Activated B cell treated with CpG ODN at 0.5 μM for 24 hours (primary cell): ENCODE measurements around the gene MYH3. TPM values are rescaled to one million over a fixed set of nuclear protein-coding genes. Genes with fewer than 3 reads are reported as not detected.

Experiments used
- ATAC-seq: fragments of 200-7000 bp; cut with Tn5 transposase; one replicate; pipeline ENCODE4 v1.10.0; 2021; ENCODE audit warnings: low read depth, mild to moderate bottlenecking, moderate library complexity
- CTCF ChIA-PET: fragments of 350-600 bp; sonication (Branson Sonifier 250); formaldehyde crosslinking; loops from one replicate; lab custom pipeline; 2021; ENCODE audit warnings: antibody characterized with exemption; lab: Charles Lee
- POLR2A ChIA-PET: fragments of 350-600 bp; sonication (Branson Sonifier 250); formaldehyde crosslinking; loops from one replicate; lab custom pipeline; 2021; ENCODE audit warnings: antibody characterized with exemption; lab: Charles Lee
- DNase-seq: peaks from one replicate; pipeline ENCODE4 v3.0.0; 2022
- H3K27ac Mint-ChIP-seq: one replicate; pipeline ENCODE4 v1.8.0; 2020; ENCODE audit warnings: mixed read lengths
- H3K27me3 Mint-ChIP-seq: one replicate; pipeline ENCODE4 v1.8.0; 2021; ENCODE audit warnings: mixed read lengths
- H3K36me3 Mint-ChIP-seq: one replicate; pipeline ENCODE4 v1.8.0; 2021; ENCODE audit warnings: low read depth, mixed read lengths
- H3K4me1 Mint-ChIP-seq: one replicate; pipeline ENCODE4 v1.8.0; 2021; ENCODE audit warnings: mixed read lengths
- H3K4me3 Mint-ChIP-seq: one replicate; pipeline ENCODE4 v1.8.0; 2020; ENCODE audit warnings: mild to moderate bottlenecking, mixed read lengths
- H3K9me3 Mint-ChIP-seq: one replicate; pipeline ENCODE4 v1.8.0; 2020; ENCODE audit warnings: mixed read lengths
- intact Hi-C: fragments of 100-400 bp; cut with micrococcal nuclease; formaldehyde crosslinking; loops from one replicate; pipeline ENCODE4 v1.15.1; 2024
- total RNA-seq: library from RNA; stranded (reverse); gene quantifications from 2 replicates; pipeline ENCODE4 v1.2.3, GENCODE V29; 2022
- TF ChIP-seq, protein P1 (sequence below): fragments of 200-600 bp; IDR thresholded peaks from one replicate; pipeline ENCODE4 v1.8.0; 2022; ENCODE audit warnings: antibody characterized with exemption, mild to moderate bottlenecking

MYH3 gene
- total RNA-seq, 1 donor from 2014 or later = 5.9 TPM

DNA sequence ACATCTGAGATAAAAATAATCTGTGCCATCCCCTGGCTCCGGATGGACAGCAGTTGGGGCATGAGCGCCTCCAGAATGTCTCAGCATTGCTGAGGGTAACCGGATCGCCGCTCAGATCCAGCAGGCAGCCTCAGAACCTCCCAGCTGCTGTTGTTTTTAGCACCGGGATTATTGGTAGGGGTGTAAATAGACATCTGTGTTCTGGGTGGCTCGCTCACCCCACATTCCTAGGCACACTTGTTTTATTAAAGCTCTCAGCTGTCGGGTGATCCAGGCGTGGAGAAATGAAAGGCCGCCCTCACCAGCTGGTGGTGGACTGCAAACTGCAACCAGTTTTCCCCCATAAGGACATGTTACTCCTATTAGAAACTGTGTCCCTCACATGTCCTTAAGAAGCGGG lies 32.1 kb downstream of the MYH3 start:
- Mint-ChIP-seq H3K4me1 (peaks cover 6% of the 10 kb centered on the region), H3K36me3 (peaks cover 13% of the 10 kb centered on the region), H3K27me3 (no peaks in the 10 kb centered on the region), H3K9me3 (no peaks in the 10 kb centered on the region), H3K27ac (no peak overlapping the region), H3K4me3 (no peak overlapping the region)
- TF ChIP-seq, protein P1, sequence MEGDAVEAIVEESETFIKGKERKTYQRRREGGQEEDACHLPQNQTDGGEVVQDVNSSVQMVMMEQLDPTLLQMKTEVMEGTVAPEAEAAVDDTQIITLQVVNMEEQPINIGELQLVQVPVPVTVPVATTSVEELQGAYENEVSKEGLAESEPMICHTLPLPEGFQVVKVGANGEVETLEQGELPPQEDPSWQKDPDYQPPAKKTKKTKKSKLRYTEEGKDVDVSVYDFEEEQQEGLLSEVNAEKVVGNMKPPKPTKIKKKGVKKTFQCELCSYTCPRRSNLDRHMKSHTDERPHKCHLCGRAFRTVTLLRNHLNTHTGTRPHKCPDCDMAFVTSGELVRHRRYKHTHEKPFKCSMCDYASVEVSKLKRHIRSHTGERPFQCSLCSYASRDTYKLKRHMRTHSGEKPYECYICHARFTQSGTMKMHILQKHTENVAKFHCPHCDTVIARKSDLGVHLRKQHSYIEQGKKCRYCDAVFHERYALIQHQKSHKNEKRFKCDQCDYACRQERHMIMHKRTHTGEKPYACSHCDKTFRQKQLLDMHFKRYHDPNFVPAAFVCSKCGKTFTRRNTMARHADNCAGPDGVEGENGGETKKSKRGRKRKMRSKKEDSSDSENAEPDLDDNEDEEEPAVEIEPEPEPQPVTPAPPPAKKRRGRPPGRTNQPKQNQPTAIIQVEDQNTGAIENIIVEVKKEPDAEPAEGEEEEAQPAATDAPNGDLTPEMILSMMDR = no peak
- POLR2A ChIA-PET = interaction anchor here (0.8 kb wide), 1 partner anchor 309 kb away, joined by 3 read pairs; no protein-coding TSS in a partner anchor
- no peak for ATAC-seq
- intact Hi-C loops = no loop called here
- CTCF ChIA-PET = no interaction called here
- DNase-seq = no peak

DNA sequence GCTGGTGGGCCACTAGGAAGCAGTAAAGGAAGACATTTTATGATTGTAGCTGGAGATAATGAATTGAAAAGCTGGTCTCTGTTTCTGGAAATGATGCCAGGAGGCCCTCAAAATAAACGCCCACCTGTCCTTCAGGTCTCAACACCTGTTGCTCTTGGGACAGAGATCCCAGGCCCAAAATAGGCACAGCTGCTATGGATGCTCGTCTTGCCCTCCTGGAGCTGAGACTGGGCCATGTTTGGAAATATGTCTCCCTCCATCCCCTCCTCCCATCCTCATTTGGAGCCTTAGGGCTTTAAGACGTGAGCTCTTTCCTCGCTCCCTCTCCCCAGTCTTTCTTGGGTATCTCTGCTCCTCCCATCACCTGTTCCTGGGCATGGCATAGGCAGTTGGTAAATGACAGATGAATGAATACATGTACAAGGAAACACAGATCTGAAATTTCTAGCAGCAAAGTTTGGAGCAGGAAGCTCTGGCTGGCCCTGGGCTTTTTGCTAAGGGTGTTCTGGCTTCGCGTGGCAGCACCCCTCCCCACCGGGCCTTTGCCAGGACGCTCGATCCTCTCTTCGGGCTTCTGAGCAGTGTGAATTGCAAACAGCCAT lies 33.3 kb downstream of the MYH3 start:
- Mint-ChIP-seq H3K9me3 (no peaks in the 10 kb centered on the region), H3K4me1 (peaks cover 6% of the 10 kb centered on the region), H3K36me3 (peaks cover 4% of the 10 kb centered on the region), H3K4me3 (no peak overlapping the region), H3K27ac (no peak overlapping the region), H3K27me3 (no peaks in the 10 kb centered on the region)
- POLR2A ChIA-PET = no interaction called here
- TF ChIP-seq, protein P1 = no peak
- CTCF ChIA-PET = interaction anchor here (0.8 to 1.2 kb wide), 2 partner anchors 11 to 13 kb away, joined by 3 read pairs; no protein-coding TSS in a partner anchor
- intact Hi-C loops = no loop called here
- ATAC-seq = no peak
- no peak for DNase-seq

DNA sequence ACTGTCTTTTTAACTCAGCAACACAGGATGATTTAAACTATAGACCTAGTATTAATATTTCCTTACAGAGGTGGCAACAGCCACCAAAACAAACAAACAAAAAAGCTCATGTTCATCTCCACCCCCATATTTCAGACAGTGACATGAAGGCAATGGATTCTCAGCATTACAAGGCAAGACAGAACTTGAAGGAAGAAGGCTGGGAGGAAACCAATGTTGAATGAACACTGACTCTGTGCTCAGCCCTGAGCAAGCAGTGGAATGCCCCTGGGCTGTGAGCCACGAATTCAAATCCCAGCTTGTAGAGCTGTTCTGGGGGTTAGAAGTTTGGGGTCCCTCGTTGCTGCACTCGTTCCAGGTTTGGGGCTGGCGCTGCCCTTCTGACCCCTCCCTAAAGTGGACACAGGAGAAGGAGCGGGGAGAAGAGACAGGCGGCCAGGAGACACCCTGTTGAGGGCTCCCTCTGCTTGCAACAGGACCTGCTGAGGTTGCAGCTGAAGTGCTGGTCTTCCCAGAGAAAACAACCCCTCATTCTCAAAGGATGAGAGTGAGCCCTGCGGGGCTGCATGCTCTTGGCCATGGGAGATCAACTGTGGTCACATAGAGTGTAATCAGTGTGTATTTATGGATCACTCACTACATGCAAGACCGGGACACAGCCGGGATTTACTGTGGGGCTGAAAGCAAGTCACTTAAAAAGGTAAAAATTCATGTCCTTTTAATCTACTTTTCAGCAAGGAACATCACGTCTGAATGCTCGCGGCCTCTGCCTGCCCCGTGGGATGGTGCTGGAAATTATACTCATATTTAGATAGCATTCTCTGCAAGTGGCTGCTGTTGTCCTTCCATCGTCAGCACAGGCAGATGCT lies 34.3 kb downstream of the MYH3 start:
- Mint-ChIP-seq H3K36me3 (no peaks in the 10 kb centered on the region), H3K27ac (no peak overlapping the region), H3K4me3 (no peak overlapping the region), H3K27me3 (peaks cover 4% of the 10 kb centered on the region), H3K9me3 (no peaks in the 10 kb centered on the region), H3K4me1 (peaks cover 6% of the 10 kb centered on the region)
- DNase-seq (no peak), ATAC-seq (no peak)
- intact Hi-C loops = no loop called here
- TF ChIP-seq, protein P1 = no peak
- ChIA-PET CTCF (interaction anchor here (0.6 to 1.2 kb wide), 2 partner anchors 12 to 698 kb away, joined by 3 read pairs; no protein-coding TSS in a partner anchor), POLR2A (no interaction called here)

DNA sequence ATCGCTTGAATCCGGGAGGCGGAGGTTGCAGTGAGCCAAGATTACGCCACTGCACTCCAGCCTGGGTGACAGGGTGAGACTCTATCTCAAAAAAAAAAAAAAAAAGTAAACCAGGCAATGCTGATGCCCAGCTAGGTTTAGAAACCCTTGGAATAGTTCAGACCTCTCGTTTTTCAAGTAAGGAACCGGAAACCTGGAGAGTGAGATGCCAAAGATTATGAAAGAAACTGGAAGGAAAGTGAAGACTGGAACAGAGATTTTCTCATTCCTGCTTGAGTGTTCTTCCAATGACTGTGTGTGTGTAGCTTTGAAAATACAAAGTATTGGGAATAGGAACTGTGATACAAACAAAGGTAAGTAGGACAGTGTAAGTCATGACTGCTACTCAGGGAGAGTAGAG lies 35.7 kb downstream of the MYH3 start:
- Mint-ChIP-seq H3K4me1 (peaks cover 6% of the 10 kb centered on the region), H3K36me3 (no peaks in the 10 kb centered on the region), H3K27me3 (peaks cover 4% of the 10 kb centered on the region), H3K27ac (no peak overlapping the region), H3K9me3 (no peaks in the 10 kb centered on the region), H3K4me3 (no peak overlapping the region)
- POLR2A ChIA-PET = no interaction called here
- TF ChIP-seq, protein P1 = no peak
- ATAC-seq (no peak), DNase-seq (no peak)
- intact Hi-C loops = no loop called here
- CTCF ChIA-PET = no interaction called here

DNA sequence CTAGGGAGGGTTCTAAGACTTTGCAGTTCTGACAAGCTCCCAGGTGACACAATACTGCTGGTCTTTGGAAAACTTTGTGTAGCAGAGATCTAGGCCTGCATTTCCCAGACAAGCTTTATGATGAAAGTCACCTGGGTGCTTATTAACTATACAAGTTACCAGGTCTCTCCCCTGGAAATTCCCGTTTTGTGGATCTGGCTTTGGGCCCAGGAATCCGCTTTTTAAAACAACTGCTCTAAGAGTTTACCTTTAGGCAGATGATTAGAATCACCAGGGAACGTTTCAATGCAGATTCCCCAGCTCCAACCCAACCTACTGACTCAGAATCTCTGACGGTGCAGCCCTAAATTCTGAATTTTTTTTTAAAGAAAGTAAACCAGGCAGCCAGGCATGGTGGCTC lies 36.3 kb downstream of the MYH3 start:
- H3K4me3 Mint-ChIP-seq = no peak overlapping the region
- ChIA-PET CTCF (no interaction called here), POLR2A (no interaction called here)
- ATAC-seq (no peak), DNase-seq (no peak)
- TF ChIP-seq, protein P1 = no peak
- H3K27ac Mint-ChIP-seq = no peak overlapping the region
- intact Hi-C loops = no loop called here
- no peaks in the 10 kb centered on the region for H3K36me3 Mint-ChIP-seq
- H3K9me3 Mint-ChIP-seq = no peaks in the 10 kb centered on the region
- peaks cover 4% of the 10 kb centered on the region for H3K27me3 Mint-ChIP-seq
- peaks cover 6% of the 10 kb centered on the region for H3K4me1 Mint-ChIP-seq
